ENCODE data around the gene COL16A1.

- TF ChIP-seq SP1 (IDR thresholded peaks at IDR 0.05) (no peak), SUZ12 (IDR thresholded peaks at IDR 0.05) (no peak), CTBP1 (IDR thresholded peaks at IDR 0.05; ENCODE audit: borderline replicate concordance) (no peak), ZNF384 (IDR thresholded peaks at IDR 0.05) (no peak)
These were observed 78.9 kb downstream of the COL16A1 start for GRCh38 chr1:31624731-31625514.

Data from HEK293T (cell line).